ENCODE results near the gene LRRK2. TPM values are rescaled to one million over a fixed set of nuclear protein-coding genes. Genes with fewer than 3 reads are reported as not detected.

Gene LRRK2
- 10 to 100 TPM; 29.6 to 38.5 (median 32.3) TPM for total RNA-seq

DNA sequence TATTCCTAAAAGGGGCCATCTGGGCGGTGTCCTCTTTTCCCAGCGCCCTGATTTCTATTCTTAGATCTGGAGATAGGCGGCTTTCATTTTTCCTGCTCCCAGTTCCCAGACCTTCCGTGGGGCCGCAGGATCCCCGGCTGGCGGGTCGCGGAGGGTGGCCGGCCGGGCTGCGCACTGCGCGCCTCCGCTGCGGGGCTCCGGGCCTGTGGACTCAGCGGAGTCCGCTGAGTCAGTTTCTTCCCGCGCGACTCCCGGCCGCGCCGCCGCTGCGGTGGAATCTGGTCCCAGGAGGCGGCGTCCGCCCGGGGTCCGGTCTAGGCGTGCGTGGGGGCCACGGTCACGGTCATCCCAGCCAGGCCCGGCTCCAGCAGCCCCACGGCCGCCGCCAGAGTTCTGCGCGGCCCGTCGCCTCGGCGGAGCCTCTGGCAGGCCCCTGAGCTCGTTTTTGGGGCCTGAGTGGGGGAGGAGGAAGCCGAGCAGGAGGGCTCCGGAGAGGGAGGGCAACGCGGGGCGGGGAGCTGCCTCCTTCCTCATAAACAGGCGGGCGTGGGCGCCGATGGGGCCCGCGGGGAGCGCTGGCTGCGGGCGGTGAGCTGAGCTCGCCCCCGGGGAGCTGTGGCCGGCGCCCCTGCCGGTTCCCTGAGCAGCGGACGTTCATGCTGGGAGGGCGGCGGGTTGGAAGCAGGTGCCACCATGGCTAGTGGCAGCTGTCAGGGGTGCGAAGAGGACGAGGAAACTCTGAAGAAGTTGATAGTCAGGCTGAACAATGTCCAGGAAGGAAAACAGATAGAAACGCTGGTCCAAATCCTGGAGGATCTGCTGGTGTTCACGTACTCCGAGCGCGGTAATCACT, at the start of gene LRRK2:
TSS of gene LRRK2 (plus strand) at position 559 of the 853 bp plus-strand sequence. CDS start at position 694, 135 bp downstream.
- 1% methylated on average over 29 to 42 of the region's 78 CpGs for WGBS, 2 donors
- peak; percentile 68 to 69 for DNase-seq (ENCODE audit: low spot score in 2 of 2)
- Histone ChIP-seq H3K27ac (peak within 1 kb of the TSS; percentile 96 to 99 (median 98)), H3K27me3 (no peaks in the 10 kb centered on the region), H3K4me3 (peak within 1 kb of the TSS; percentile 77 to 91 (median 78)), H3K9me3 (no peaks in the 10 kb centered on the region), H3K36me3 (no peaks in the 10 kb centered on the region), H3K4me1 (peaks cover 0 to 43% (median 3%) of the 10 kb centered on the region in 4 donors)
- TF ChIP-seq, protein P1, sequence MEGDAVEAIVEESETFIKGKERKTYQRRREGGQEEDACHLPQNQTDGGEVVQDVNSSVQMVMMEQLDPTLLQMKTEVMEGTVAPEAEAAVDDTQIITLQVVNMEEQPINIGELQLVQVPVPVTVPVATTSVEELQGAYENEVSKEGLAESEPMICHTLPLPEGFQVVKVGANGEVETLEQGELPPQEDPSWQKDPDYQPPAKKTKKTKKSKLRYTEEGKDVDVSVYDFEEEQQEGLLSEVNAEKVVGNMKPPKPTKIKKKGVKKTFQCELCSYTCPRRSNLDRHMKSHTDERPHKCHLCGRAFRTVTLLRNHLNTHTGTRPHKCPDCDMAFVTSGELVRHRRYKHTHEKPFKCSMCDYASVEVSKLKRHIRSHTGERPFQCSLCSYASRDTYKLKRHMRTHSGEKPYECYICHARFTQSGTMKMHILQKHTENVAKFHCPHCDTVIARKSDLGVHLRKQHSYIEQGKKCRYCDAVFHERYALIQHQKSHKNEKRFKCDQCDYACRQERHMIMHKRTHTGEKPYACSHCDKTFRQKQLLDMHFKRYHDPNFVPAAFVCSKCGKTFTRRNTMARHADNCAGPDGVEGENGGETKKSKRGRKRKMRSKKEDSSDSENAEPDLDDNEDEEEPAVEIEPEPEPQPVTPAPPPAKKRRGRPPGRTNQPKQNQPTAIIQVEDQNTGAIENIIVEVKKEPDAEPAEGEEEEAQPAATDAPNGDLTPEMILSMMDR (IDR thresholded peaks at IDR 0.05) = peak in 2 of 5 experiments; percentile 6 to 20
- TF ChIP-seq EP300 (IDR thresholded peaks at IDR 0.05) = peak in 1 of 2 donors; percentile 82
- TF ChIP-seq POLR2A (IDR thresholded peaks at IDR 0.05) = peak; percentile 61 to 76

- TF ChIP-seq, protein P1 (IDR thresholded peaks at IDR 0.05) = no peak
- TF ChIP-seq POLR2A (IDR thresholded peaks at IDR 0.05) (no peak), EP300 (IDR thresholded peaks at IDR 0.05) (no peak)
- Histone ChIP-seq H3K9me3 (no peaks in the 10 kb centered on the region), H3K4me1 (no peaks in the 10 kb centered on the region), H3K27me3 (no peaks in the 10 kb centered on the region), H3K4me3 (no peak overlapping the region), H3K36me3 (no peaks in the 10 kb centered on the region), H3K27ac (no peak overlapping the region)
- 75 to 77% methylated on average over 2 of the region's 2 CpGs for WGBS, 2 donors
- no peak for DNase-seq (ENCODE audit: low spot score in 2 of 2)
These were observed 49.8 kb upstream of the LRRK2 start for GRCh38 chr12:40175045-40175444.

GRCh38 chr12:40175489-40175888, 49.3 kb upstream of the LRRK2 start:
- no peak for DNase-seq (ENCODE audit: low spot score in 2 of 2)
- TF ChIP-seq EP300 (IDR thresholded peaks at IDR 0.05) (no peak), POLR2A (IDR thresholded peaks at IDR 0.05) (no peak)
- TF ChIP-seq, protein P1 (IDR thresholded peaks at IDR 0.05) = no peak
- Histone ChIP-seq H3K4me1 (no peaks in the 10 kb centered on the region), H3K4me3 (no peak overlapping the region), H3K27ac (no peak overlapping the region), H3K36me3 (no peaks in the 10 kb centered on the region), H3K27me3 (no peaks in the 10 kb centered on the region), H3K9me3 (no peaks in the 10 kb centered on the region)
- 90 to 96% methylated on average over 3 of the region's 3 CpGs for WGBS, 2 donors

- Histone ChIP-seq H3K27me3 (no peaks in the 10 kb centered on the region), H3K4me1 (no peaks in the 10 kb centered on the region), H3K27ac (no peak overlapping the region), H3K4me3 (no peak overlapping the region), H3K36me3 (no peaks in the 10 kb centered on the region), H3K9me3 (no peaks in the 10 kb centered on the region)
- TF ChIP-seq, protein P1 (IDR thresholded peaks at IDR 0.05) = no peak
- no peak for TF ChIP-seq EP300 (IDR thresholded peaks at IDR 0.05)
- no peak for TF ChIP-seq POLR2A (IDR thresholded peaks at IDR 0.05)
- 87 to 91% methylated on average over 4 of the region's 4 CpGs for WGBS, 2 donors
- DNase-seq (ENCODE audit: low spot score in 2 of 2) = no peak
These were observed 46.1 kb upstream of the LRRK2 start for GRCh38 chr12:40178701-40179100.

- no peak for DNase-seq (ENCODE audit: low spot score in 2 of 2)
- Histone ChIP-seq H3K4me1 (no peaks in the 10 kb centered on the region), H3K9me3 (no peaks in the 10 kb centered on the region), H3K27ac (no peak overlapping the region), H3K4me3 (no peak overlapping the region), H3K27me3 (no peaks in the 10 kb centered on the region), H3K36me3 (no peaks in the 10 kb centered on the region)
- WGBS, 2 donors = 86 to 96% methylated on average over 1 of the region's 1 CpG
- TF ChIP-seq POLR2A (IDR thresholded peaks at IDR 0.05) = no peak
- no peak for TF ChIP-seq EP300 (IDR thresholded peaks at IDR 0.05)
- TF ChIP-seq, protein P1 (IDR thresholded peaks at IDR 0.05) = no peak
These were observed 43.3 kb upstream of the LRRK2 start for GRCh38 chr12:40181490-40181889.
